COR-L47 (cell line): ENCODE results near the gene STT3B.
"Not testable (repeated sequence)": the region's sequence is repeated elsewhere in the genome, so short reads cannot be mapped to it uniquely, and the experiment has no call there.

Source experiments
- DNase-seq: peaks from one replicate; lab custom pipeline; 2025; lab: John Stamatoyannopoulos, UW

The STT3B gene

DNA sequence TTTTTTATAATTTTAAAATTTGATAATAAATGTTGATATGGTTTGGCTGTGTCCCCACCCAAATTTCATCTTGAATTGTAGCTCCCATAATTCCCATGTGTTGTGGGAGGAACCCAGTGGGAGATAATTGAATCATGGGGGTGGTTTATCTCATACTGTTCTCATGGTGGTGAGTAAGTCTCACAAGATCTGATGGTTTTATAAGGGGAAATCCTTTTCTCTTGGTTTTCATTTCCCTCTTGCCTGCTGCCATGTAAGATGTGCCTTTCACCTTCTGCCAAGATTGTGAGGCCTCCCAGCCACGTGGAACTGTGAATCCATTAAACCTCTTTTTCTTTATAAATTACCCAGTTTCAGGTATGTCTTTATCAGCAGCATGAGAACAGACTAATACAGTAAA lies 72.6 kb downstream of the STT3B start:
- not testable (repeated sequence) for DNase-seq

DNA sequence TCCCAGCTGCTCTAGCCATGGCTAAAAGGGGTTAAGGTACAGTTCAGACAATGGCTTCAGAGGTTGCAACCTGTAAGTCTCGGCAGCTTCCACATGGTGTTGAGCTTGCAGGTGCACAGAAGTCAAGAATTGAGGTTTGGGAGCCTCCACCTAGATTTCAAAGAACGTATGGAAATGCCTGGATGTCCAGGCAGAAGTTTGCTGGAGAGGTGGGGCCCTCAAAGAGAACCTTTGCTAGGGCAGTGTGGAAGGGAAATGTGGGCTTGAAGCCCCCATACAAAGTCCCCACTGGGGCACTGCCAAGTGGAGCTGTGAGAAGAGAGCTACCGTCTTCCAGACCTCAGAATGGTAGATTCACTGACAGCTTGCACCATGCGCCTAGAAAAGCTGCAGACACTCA lies 73.7 kb downstream of the STT3B start:
- no peak for DNase-seq

DNA sequence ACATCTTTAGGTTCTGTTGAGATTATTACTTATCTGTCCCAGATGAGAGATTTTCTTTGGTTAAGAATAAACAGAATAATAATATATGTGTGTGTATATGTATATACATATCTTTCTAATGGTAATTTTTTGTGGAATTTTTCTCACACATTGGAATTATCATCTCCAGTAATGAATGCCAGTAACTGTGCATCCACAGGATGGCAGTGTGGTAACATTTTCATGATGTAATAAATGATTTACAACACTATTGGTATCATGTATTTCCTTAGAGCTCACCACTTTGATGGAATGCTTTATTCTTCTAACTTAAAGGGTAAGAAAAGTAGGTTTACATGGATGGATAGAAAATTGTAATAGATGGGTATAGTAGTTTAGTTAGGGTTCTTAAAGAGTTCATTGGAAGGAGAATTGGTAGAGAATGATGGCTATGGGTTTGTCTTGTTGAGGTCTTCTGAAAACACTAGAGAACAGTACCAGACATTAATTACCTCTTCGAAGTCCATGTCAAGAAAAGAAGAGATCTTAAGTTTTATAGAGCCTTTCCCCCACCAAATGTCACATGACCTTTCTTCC lies 78.1 kb downstream of the STT3B start:
- DNase-seq: no peak

DNA sequence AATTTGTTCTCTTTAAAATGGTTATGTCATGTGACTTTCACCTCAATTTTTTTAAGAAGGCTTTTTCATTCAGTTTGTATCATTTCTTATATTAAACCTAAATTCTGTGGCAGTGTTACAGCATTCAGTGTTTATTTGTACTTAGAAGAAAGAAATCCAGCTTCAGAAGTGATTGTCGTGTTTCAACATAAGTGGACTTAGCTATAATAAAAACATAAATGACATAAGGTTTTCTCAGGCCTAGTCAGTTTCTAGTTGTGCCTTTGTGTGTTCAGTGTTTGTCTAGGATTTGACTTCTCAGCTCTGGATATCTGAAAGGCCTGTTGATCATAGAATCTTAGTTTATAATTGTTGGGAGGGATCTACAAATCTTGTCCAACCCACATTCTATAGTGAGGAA lies 80.5 kb downstream of the STT3B start:
- no peak for DNase-seq

DNA sequence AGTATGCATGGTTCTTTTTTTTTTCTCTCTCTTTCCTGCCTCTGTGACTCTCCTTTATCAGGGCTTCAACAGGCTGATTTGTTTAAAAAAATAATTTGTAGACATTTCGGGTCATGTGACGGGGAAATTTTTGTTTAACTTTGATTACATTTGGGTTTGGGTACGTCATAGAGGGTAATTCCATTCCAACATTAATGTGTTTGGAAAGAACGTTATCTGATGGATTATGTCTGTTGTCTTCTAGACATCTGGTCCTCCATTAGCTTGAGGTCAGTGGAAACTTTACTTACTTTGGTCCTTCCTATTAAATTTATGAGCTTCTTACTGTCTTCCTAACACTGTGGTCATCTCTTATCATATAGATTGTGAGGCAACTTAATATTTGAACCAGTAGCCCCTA lies 80.9 kb downstream of the STT3B start:
- DNase-seq: no peak

DNA sequence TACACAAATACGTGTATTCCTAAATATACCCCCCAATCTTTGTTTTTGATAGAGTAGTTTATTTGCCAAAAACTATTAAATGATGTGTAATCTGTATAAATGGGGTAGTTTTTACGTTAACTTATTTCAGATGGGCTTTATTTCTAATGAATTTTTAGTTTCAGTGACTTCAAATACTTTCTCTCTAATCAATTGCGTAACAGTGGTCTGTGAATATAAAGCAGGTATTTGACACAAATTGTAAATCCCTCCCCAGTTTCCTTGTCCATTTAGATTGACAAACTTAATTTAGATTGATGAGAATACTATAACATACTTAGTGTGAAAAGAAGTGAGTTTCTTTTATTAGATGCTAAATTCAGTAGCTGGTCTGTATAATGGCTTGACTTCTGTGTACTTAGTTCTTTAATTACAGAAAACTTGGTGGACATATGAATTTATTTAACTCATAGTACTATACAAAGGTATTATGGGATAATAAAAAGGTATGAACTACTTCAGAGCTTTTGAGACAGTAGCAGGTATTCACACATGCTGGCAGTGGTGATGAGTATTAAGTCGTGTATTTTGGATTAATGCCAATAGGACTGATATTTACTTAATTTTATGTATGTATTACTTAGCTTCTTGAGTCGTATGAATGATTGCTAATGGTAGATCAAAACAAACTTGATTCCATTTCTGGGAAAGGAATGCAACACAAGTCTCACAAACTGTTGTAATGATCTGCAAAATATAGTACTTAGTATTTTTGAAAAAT lies 81.6 kb downstream of the STT3B start:
- no peak for DNase-seq

DNA sequence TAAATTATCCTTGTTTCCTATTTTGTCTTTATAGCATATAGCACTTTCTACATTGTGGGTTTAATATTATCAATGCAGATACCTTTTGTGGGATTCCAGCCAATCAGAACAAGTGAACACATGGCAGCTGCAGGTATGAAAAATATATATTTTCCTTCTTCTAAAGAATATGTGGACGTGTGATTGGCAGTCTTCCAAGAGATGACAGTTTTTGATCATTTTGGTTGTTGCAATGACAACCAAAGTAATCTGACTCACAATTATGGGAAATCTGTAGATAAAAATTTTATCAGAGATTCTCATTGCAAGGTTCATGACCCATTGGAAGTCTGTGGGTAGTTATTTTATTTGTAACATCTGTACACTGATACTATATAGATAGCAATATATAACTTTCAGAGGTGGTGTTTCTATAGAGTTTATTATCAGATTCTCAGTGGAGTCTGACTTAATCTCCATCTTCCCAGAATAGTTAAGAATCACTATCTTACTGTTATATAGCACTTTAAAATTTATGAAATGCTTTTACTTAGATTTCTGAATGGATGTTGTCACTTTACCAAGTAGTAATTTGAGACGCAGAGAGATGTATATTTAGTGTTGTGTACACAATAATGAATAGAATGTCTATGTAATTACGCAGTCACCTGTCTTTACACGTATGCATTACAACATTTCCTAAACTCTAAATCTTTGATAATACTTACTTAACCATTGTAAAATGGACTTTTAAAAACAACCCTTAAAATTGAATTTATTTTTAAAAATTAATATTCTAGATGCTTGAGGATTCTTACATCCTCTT lies 82.5 kb downstream of the STT3B start:
- DNase-seq: no peak

DNA sequence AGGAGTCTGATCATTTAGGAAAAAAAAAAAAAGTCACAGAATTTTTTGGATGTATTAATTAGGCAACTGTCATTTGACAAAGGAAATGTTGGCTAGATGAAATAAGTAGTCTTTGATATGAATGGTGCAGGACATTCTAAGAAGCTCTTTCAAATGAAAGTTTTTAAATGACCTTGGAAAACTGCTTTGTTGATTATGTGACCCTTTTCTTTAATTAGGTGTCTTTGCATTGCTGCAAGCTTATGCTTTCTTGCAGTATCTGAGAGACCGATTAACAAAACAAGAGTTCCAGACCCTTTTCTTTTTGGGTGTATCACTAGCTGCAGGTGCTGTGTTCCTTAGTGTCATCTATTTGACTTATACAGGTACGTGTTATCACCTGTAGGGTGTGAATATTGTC lies 84.0 kb downstream of the STT3B start:
- no peak for DNase-seq

DNA sequence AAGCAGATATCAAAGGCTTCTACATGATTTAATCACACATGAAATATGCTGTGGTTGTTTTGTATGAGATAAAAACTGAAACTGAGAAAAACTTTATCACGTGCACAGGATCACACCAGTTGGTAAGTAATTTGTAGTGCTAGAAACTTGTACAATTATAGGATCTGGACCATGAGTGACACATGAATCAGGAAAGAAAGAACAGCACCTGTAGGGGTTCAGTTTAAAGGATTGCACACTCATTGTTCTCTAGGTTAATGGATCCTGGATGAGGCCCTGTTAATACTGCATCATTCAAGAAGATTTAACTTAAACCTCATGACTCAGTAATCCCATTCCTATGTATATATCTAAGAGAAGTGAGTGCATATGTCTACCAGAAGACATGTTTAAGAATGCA lies 87.9 kb downstream of the STT3B start:
- no peak for DNase-seq

DNA sequence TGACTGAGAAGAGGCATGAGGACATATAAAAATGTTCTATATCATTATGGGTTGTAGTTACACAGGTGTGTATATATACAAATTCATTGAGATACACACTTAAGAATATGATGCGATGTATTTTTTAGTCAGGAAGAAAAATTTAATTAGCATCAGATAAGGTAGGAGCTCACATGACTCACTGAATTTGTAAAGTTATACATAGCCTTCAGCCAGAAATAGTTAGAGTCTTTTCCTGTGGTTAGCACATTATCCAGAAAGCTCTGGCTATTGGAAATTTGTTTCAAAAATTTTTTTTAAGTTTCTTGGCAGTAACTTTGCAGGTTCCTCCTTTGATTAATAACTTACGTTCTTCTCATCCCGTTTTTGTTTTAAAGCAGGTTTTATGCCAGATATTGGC lies 88.6 kb downstream of the STT3B start:
- DNase-seq: no peak

DNA sequence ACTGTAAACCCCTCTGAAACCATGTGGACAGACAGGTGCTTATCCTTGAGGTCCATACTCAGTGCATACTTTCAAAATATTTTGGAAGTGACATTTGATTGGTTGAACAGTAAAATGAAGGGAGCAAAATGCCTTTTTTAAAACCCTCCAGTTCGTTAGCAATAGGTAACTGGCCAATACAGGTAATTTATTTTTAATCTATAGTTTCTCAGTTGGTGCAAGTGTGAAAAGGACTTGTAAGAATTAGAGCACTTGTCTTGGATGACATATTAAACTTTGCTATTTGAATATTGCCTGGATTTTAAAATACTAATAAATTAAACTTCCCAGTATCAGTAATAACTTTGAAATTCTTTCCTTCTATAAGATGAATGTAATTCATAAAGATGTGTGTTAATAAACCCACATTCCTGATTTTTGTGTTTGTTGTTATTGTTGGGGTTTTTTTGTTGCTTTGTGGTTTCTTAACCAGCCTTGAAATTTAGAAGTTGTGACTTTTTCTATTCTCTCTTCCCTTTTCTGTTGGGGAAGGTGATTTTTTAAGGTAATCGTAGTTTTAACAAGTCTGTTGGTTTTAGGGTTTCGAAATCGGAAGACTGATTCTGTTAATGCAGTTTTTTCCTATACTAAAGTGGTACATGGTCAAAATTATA lies 90.0 kb downstream of the STT3B start:
- no peak for DNase-seq

DNA sequence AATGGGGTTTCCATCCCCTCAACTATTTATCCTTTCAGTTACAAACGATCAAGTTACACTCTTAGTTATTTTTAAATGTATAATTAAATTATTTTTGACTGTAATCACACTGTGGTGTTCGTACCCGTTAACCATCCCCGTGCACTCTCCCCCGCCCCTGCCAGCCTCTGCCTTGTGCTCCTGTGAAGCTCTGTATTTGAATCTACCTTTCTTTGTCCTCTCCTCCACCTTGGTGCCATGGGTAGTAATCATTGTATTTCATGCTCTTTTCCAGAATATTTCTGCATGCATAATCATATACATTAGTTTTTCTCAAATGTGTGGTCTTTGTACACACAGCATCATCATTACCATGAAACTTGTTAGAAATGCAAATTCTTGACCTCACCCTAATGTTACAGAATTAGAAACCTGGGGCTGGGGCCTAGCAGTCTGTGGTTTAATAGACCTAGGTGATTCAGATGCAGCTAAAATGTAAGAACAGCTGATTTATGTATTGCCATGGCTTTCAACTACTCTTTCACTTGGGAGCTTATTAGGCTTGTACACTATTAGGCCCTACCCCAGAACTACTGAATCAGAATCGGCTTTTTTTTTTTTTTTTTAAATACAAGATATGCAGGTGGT lies 91.5 kb downstream of the STT3B start:
- DNase-seq: no peak

DNA sequence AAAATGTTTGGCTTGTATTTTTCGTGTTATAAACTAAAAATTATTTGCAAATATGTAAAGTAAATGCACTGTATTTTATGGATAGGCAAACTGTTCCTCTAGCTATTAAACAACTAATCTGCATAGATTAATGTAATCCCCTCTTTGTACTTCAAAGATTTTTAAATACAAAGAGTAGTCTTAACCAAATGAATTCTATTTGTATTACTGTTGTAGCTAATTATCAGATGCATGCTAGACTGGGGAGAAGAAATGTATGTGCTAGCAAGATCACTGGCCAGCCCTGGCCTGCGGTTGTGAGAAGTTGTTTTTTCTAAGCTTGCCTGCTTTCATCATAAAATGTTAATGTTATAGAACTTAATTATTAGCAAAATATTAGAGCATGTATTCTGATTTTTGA lies 92.6 kb downstream of the STT3B start:
- DNase-seq: no peak

DNA sequence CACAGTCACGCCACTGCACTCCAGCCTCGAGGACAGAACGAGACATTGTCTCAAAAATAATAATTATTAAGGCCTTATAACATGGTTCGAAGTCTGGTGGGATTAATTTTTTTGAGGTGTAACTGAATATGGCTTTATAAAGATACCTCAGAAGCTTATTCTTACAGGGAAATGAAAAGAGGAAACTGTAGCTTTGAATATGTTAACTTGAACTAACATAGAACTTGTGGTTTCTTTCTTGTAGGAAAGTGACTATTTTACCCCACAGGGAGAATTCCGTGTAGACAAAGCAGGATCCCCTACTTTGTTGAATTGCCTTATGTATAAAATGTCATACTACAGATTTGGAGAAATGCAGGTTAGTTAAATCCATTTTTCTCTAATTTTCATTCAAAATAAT lies 96.3 kb downstream of the STT3B start:
- DNase-seq: no peak

DNA sequence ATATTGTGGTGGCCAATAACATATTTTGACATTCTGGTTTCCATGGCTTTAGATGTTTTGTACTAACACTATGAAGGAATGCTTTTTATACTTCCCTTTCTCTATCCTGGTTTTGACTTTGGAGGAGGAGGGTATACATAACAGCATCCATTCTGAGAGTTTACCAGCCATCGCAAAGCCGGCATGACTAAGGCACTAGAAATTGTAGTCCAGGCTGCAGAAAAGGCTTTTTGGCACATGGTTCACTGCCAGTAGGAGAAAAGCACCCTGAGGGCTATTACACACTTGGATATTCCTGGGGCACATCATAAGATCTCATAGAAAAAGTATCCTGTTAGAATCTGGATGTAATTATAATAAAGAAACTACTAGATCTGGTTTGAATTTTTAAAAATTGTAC lies 101.8 kb downstream of the STT3B start:
- no peak for DNase-seq

DNA sequence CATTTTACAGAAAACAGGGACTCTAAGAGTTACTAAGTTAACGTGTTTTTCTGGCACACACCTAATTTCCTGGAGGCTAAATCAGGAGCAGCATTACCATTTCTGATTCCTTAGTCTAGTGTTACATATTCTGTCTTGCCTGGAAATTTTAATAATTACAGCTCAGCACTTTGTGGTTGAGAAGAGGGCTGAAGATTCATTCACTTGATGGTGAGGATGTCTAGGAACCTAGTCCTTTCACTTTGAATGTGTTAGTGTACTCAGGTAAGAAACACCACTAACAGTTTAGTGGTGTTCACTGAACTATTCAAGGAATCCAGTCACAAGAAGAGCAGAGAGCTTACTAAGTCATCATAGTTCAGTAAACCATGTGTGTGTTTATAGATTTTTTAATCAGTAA lies 102.8 kb downstream of the STT3B start:
- no peak for DNase-seq

DNA sequence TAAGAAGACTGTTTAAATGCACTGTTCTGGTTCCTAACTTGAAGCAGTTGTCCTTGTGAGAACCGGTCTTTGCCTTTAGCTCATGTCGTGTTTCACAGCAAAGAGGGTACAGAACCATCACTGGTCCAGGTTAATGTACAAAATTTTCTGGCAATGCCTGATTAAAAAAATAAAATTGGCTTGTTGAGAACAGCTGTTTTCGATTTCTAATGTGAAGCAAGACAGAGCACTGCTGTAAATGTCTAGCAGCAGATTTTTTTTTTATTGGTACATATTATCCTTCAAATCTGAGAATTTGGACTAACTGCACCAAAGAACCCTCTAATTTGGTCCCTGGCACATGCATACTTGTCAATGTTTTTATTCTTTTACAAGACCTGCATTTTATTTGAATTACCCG lies 103.3 kb downstream of the STT3B start:
- DNase-seq: no peak

DNA sequence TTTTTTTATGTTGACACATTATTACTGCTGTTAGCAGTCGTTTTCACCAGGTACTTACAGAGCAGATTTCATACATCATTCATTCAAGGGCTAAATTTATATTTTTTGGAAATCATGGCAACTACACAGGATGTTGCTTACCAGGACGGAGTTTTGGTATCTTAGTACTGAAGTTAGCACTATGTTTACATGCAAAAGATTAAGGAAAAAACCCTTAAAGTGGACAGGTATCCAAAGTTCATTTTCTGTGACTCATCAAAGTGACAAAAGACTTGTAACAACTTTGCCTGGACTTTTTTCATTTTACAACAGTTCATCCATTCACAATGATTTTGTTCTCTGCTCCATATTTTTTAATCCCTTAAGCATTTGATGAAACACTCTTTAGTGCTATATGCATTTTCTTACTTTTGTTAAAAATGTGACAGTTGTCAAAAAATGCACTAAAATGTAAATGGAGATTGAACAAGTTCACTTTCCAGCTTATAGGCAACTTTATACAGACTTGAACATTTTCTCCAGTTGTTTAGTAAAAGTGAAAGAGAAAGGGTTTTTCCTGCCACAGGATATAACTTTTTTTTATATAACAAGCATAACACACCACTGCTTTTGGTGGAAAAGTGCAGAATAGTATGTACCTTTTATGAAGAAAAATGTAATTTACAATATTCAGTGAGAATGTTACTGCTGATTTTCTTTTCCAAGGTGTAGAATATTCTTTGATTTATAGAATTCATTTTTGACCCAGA lies 104.1 kb downstream of the STT3B start:
- no peak for DNase-seq

DNA sequence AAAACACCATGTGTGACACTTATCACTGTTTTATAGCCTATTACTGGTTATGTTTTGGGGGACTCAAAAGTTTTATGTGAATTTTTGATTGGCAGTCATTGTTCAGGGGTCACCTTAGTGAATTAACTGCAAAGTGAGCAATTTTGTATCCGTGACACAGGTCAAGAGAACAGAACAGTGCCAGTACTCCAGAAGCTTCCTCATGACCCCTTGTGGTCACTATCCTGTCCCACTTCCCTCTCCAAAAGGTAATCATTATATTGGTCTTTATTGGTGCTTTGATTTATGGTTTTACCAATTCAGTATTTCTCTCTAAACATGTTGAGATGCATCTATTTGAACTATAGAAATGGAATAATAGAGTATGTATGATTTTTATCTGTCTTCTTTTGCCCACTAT lies 107.1 kb downstream of the STT3B start:
- no peak for DNase-seq

DNA sequence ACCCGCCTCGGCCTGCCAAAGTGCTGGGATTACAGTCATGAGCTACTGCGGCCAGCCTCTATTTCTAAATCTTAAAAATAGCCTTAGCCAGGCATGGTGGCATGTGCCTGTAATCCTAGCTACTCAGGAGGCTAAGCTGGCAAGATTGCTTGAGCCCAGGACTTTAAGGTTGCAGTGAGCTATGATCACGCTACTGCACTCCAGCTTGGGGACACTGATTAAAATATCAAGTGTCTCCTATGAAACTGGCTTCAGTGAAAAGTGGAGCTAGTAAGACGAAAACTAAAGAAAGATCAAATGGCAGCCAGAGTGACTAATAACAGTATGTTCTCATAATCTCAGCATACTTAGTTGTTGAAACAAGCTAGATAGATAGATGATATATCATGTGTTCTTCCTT lies 112.5 kb downstream of the STT3B start:
- no peak for DNase-seq

DNA sequence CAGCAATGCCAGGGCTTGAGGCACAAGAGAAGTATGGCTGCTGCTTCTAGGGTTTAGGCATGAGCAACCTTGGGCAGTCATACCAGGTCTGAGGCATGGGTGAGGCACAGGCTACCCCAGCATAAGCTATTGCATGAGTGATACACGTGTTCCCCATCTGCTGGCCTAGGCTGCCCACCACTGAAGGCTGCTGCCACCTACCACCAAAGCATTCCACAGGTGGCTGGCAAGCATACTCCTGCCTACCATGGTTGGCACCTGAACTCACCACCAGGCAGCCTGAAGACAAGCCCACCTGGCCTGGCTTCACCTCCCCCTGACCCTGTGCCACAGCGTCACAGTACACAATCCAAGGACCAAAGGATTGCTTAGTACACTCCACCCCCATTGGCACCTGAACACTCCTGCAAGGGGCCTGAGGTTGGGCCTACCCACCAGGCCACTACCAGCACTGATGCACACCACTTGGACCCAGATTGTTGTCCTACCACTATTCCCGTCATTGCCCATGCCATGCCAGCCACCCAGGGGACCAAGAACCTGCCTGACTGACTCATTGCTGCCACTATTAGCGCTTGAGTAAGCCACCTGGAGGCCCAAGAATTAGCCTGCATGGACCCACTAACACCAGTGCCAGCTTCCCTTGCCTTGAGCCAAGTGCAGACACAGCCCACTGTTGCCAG lies 115.7 kb downstream of the STT3B start:
- DNase-seq: no peak
